NB4 (cell line): ENCODE measurements around the gene C20orf204.
"Not testable (repeated sequence)": the region's sequence is repeated elsewhere in the genome, so short reads cannot be mapped to it uniquely, and the experiment has no call there.

Experiments
- DNase-seq: peaks from one replicate; pipeline ENCODE4 v3.0.0; 2010; ENCODE audit warnings: low read depth
- H3K4me3 ChIP-seq: one replicate; pipeline ENCODE4 v1.5.1; 2011; ENCODE audit warnings: mild to moderate bottlenecking, low read depth, low read length, moderate library complexity
- CTCF ChIP-seq: IDR thresholded peaks from one replicate; pipeline ENCODE4 v1.5.1; 2012; ENCODE audit warnings: low read depth, low read length
- MYC ChIP-seq: IDR thresholded peaks from 2 replicates; pipeline ENCODE4 v1.6.1; 2011; ENCODE audit warnings: low read depth, low read length
- POLR2A ChIP-seq: IDR thresholded peaks from 2 replicates; pipeline ENCODE4 v1.6.1; 2011; ENCODE audit warnings: mild to moderate bottlenecking; ENCODE audit not compliant: insufficient read length; ENCODE audit errors: extremely low read depth
- TF ChIP-seq, protein P1 (sequence below): IDR thresholded peaks from 2 replicates; pipeline ENCODE4 v1.6.1; 2011; ENCODE audit warnings: low read depth, low read length

The C20orf204 gene

GRCh38 chr20:64083804-64084684 is 48.1 kb downstream of the C20orf204 start, which contains the start of gene LKAAEAR1:
LKAAEAR1 (minus strand) TSS chr20:64084398; CDS start chr20:64084219, 179 bp downstream.
- no peak for DNase-seq
- TF ChIP-seq POLR2A (no peak), MYC (no peak), CTCF (no peak)
- TF ChIP-seq, protein P1, sequence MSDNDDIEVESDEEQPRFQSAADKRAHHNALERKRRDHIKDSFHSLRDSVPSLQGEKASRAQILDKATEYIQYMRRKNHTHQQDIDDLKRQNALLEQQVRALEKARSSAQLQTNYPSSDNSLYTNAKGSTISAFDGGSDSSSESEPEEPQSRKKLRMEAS, result no peak
- H3K4me3 ChIP-seq, result peak within 1 kb of the TSS; percentile 13

DNA sequence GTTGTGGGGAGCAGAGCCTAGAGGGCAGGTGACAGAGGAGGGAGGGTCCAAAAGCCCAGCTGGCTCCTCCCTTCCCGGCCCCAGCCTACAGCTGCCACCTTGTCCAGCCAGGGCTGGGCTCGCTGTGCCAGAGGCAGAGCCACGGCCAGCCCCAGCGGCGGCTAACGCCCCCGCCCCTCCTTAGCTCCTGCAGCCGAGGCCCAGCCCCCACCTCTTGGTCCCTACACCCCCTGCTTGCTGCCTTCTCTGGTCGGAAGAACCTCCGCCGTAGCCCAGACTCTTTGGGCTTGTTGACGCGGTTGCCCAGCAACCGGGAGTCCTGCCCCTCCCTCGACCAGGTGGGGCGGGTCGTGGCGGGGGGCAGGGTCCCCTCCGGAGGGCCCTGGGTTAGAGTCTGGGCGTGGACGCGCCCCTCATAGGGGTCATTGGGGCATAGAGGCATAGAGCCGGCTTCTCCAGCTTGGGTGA is 48.7 kb downstream of the C20orf204 start:
- TF ChIP-seq CTCF (no peak), MYC (no peak), POLR2A (no peak)
- TF ChIP-seq, protein P1, result no peak
- no peak overlapping the region for H3K4me3 ChIP-seq
- DNase-seq, result no peak

- no peak for TF ChIP-seq POLR2A
- no peak for TF ChIP-seq MYC
- TF ChIP-seq, protein P1, result no peak
- TF ChIP-seq CTCF, result no peak
- H3K4me3 ChIP-seq, result no peak overlapping the region
- no peak for DNase-seq
Observed at GRCh38 chr20:64086801-64087200, 50.8 kb downstream of the C20orf204 start.

DNA sequence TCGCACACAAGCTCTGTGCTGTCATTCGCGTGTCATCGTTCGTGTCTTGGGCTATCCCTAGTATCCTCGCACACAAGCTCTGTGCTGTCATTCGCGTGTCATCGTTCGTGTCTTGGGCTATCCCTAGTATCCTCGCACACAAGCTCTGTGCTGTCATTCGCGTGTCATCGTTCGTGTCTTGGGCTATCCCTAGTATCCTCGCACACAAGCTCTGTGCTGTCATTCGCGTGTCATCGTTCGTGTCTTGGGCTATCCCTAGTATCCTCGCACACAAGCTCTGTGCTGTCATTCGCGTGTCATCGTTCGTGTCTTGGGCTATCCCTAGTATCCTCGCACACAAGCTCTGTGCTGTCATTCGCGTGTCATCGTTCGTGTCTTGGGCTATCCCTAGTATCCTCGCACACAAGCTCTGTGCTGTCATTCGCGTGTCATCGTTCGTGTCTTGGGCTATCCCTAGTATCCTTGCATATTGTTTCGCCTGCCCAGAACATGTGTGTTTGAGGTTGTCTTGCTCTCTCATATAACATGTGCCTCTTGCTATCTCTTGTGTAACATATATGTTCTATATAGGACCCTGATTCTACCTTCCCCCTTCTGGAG is 51.3 kb downstream of the C20orf204 start:
- H3K4me3 ChIP-seq, DNase-seq: not testable (repeated sequence)

GRCh38 chr20:64088586-64088985 is 52.6 kb downstream of the C20orf204 start:
- H3K4me3 ChIP-seq, DNase-seq: not testable (repeated sequence)
